AML-193 (cell line): Measurements from ENCODE around the gene POLE.

Experiments
- DNase-seq, 2 experiments: peaks; one replicate each; lab custom pipeline; 2025; lab: John Stamatoyannopoulos, UW

Gene POLE

DNA sequence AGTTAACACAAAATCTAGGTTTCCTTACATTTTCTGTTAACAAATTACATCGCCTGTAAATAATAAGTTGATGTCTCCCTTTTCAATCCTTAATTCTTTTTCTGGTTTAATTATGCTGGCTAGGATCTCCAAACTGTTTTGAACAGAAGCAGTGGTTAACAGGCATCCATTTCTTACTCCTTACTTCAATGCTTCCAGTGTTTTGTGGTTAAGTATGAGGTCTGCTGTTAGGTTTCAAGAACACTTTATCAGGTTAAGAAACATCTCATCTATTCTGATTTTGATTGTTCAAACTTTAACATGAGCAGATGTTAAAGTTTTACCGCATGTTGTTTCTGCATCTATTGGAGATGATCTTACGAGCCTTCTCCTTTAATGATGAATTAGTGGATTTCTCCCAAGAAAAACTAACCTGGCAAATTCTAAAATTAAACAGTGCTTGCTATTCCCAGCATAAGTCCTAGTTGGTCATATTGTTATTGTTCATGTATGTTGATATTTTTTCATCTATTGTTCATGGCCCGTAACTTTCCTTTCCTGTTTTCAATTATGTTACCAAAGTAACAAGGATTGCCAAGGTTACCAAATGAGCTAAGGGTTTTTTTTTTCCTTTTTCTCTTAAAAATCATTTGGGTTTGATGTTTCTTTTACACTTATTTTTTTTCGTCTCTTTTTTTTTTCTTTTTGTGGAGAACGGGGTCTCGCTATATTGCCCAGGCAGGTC is 33.4 kb downstream of the POLE start:
- DNase-seq, result no peak

DNA sequence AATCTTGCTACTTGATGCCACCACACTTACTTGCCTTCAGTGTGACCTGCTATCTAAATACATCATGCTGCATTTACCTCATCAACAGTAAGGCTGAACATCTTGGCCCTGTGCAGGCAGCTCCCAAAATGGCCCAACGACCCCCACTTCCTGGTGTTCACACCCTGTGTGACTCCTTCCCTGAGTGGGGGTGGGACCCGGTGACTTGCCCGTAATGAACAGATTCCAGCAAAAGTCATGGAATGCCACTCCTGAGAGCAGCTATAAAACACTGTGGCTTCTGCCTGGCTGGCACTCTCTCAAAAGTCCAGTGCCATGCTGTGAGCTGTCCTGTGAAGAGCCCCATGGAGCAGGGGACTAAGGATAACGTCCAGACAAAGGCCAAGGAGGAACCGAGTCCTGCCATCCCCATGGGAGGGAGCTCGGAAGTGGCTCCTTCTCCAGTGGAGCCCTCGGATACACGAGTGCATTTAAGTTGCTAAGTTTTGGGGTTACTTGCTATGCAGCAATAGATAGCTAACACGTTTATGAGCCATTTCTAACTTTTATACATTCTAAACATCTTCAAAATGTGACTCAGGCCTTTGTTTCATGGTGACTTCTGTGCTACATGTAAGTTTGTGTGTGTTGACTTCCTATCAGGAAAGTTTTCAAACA is 35.6 kb downstream of the POLE start:
- DNase-seq, result peak; percentile 99 to 100

- no peak for DNase-seq
Measured at GRCh38 chr12:132649226-132649945, 37.8 kb downstream of the POLE start.

DNA sequence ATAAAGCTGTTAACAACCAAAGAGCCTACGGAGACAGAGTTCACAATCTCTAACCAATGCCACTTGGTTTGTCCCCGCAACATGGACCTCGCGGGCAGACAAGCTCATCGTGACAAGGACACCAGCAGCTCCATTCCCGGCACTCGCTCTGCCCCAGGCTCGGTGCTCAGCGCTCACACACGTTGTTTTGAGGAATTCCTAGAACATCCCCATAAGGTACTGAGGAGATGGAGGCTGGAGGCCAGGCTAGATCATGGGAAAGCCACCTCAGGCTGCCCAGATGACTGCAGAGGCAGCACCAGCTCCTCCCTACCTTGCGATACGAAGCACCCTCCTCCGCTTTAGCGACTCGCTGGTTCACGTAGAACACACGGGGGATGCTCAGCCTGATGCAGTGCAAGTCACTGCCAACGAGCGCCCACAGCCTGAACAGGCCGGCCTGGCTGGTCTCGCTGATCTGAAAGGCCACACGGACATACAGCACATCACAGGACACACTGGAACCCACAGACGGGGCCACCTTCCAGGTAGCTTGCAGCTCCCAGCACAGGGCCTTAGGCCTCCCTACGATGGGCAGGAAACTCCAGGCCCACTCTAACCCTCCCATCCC is 38.4 kb downstream of the POLE start:
- DNase-seq, result no peak

GRCh38 chr12:132647858-132648257 is 39.3 kb downstream of the POLE start:
- DNase-seq, result no peak

DNA sequence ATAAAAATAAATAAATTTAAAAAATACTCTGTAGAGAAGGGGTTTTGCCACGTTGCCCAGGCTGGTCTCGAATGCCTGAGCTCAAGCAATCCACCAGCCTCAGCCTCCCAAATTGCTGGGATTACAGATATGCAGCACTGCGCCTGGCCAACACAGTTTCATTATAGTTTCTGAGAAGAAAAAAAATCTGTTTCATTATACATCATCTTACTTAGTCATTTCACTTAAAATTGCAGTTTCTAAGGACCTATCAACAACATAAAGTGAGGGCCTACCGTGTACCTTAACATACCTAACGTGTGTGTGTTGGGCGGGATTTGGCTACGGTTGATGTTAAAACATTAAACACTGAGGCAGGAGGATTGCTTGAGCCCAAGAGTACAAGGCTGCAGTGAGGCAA is 40.3 kb downstream of the POLE start:
- no peak for DNase-seq

DNA sequence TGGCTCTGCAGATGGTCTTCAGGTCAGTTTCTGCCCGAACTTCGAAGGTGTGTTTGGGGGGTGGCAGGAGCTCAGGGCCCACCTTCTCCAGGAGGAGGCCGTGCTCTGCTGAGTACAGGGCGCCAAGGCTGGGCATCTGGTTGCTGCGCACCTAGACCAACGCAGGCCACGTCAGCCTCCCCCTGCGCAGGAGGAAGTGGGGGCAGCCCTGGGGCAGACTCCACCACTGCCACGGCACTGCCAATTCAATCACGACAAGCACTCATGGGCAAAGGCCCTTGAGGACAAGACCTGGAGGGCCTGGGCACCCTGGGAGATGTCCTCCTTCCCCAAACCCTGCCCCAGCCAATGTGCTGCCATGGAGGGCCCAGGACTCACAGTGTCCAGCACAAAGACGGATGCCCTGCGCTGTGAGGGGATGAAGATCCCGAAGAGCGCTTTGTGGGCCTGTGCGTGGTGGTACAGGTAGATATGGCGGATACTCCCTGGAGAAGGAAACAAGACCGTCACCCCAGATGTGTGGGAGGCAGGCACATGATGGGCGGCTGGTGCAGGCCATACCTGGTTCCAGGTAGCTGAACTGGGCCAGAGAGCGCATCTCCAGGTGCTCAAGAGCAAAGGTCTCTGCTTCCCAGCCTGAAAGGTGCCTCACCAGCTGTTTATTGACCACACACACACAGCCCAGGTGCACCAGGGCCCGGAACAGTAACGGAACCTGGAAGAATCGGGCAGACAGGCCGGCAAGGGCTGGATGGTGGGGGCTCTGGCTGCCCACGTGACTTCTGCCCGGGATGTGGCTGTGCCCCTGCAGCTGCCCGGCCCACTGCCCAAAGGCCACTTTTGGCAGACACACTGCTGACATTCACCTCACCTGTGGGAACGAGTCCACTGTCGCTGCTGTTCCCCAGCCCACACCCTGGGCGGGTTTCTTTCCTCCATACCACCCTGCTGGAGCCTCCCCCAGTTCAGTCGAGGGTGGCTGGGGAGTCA is 44.0 kb downstream of the POLE start:
- no peak for DNase-seq

- no peak for DNase-seq
Measured at GRCh38 chr12:132641811-132642650, 45.1 kb downstream of the POLE start.

DNA sequence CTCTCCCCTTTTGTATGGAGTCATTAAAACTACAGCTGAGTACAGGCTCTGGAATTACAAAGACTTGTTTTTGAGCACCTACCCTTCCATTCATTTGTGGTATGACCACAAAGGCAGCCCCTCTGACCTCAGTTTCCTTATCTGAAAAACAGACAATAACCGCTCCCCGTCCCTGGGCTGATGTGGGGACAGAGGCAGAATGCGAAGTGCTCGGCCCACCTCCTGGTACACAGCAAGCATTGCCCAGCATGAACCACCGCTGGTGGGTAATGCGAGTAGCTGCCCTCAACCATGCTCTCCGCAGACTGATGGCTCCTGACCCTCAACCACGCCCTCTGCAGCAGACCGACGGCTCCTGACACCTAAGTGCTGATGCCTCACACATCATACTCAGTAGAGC is 46.2 kb downstream of the POLE start:
- DNase-seq, result no peak

- no peak for DNase-seq
Measured at GRCh38 chr12:132639956-132640520, 47.1 kb downstream of the POLE start.

GRCh38 chr12:132638541-132639408 is 48.4 kb downstream of the POLE start:
- DNase-seq, result peak; percentile 6 to 15

GRCh38 chr12:132637811-132638210 is 49.3 kb downstream of the POLE start:
- no peak for DNase-seq

DNA sequence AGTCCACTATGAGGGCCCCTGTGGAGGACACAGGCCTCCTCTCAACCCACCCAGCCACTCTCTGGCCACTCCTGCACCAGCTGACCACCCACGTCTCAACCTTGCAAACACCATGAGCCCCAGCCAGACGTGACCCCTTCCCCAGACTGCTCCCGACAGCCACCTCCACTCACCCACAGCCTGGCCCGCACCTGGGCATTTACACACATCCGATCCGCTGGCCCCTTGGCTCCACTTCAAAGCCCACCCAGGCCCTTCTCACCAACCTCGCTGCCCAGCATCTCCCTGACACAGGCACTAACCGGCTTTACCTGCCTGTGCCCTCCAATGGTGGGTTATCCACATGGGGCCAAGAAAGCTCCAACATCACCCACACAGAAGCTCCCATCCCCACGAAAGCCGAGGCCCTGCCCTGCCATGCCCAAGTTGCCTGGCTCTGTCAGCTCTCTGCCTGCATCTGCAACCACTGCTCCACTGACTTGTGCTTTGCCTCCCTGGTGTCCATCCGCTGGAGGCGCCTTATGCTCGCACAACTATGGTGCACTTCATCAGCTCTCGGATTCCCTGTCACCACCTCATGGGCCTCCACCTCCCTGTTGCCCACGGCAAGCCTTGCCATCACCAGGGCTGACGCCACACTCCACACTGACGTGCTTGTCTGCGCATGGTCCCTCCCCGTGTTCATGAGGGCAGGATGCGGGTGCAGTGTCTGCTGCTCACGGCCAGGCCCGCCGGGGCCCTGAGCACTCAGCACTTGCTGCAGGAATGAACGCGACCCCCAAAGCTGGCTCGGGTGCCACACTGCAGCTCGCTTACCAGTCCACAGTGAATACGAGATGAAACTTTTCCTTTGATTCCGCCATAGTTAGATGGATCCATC is 51.8 kb downstream of the POLE start:
- no peak for DNase-seq

- no peak for DNase-seq
Measured at GRCh38 chr12:132634411-132634990, 52.6 kb downstream of the POLE start.

DNA sequence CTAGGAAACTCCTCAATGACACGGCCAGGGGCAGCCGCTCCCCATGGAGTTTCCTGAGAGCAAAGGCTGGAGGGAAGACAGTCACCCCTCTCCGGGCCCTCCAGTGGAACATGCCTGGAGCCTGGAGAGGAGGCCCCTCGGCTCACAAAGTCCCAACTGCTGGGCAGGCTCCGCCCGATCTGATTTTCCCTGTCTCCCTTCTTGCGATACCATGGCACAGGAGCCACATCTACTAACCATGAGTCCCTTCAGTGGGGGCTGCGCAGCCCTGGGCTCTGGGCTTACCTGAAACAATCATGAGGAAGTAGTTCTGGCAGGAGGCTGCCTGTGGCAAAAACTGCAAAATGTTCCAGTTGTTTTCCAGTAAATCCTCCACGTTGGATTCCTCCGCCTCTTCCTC is 53.2 kb downstream of the POLE start:
- DNase-seq, result no peak

- no peak for DNase-seq
Measured at GRCh38 chr12:132633398-132633797, 53.7 kb downstream of the POLE start.

DNA sequence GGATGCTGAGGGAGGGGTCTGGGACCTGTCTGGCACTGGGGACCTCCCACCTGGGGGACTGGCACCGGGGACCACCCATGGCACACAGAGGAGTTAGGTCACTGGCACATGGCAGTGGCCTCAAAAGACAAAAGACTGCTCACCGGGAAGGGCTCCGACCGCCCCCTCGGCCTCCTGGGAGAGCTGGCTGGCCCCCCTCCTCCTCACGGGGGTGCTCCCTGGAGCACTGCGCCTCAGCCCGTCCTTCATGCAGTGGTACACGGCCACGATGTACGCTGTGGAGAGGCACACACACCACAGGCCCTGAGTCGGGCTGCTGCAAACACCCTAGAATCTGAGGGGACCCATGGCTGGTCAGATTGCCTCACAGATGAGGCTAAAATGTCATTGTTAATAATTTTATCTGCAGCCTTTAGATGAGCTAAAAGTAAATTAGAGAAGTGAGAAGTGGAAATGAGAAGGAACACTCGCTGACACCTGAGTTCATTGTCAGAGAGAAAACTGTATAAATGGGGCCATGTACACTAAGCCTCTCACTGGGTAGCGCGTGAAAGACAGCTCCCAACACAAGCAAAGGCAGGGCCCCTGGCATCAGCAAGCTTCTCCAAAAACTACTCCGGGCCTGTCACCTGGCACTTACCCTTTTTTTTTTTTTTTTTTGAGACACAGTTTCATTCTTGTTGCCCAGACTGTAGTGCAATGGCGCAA is 54.5 kb downstream of the POLE start:
- no peak for DNase-seq
